Testis (tissue), 2 donors: ENCODE measurements around the gene MAP4K4.

Experiments used
- POLR2A ChIP-seq: fragments of 450-650 bp; IDR thresholded peaks from one replicate; pipeline ENCODE4 v1.6.1; 2017; ENCODE audit warnings: antibody characterized with exemption, mild to moderate bottlenecking, moderate library complexity
- TF ChIP-seq, protein P1 (sequence below), 3 experiments: fragments of 450-650 bp in 2 of 3; fragments of 200-600 bp in 1 of 3; sonication (generic) in 1 of 3; IDR thresholded peaks; one replicate each; pipeline ENCODE4 v1.5.1; 2016 to 2019; ENCODE audit warnings: antibody characterized with exemption in 3 of 3, mild to moderate bottlenecking in 2 of 3, moderate library complexity in 1 of 3

DNA sequence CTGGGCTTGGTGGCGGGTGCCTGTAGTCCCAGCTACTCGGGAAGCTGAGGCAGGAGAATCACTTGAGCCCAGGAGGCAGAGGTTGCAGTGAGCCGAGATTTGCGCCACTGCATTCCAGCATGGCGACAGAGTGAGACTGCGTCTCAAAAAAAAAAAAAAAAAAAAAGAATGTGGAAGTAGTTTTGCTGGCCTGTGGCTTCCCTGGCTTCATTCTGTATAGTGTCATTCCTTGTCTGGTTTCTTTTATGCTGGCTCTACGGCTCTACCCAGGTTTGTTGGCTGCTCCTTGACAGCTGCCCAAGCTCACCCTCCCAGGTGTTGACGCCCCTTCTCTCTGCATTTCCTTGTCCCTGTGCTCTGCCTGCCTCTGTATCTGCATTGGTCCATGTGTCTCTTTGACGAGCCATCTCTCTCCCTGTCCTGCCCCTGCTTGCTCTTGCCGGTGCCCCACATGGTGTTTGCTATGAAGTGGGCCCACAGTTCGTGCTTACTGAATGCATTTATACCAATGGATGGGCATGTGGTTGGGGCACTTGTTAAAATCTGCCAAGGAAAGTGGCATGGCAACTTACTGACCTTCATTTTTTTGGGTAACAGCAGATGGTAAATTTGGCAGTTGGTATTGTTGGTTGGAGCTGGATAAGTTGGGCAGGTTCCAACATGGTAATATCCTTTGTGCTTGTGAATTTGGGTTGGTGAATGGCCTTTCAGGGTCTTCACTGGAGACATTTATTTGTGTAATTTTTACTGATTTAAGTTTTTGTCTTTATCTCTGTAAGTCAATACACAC is 113.9 kb downstream of the MAP4K4 start:
- TF ChIP-seq, protein P1, sequence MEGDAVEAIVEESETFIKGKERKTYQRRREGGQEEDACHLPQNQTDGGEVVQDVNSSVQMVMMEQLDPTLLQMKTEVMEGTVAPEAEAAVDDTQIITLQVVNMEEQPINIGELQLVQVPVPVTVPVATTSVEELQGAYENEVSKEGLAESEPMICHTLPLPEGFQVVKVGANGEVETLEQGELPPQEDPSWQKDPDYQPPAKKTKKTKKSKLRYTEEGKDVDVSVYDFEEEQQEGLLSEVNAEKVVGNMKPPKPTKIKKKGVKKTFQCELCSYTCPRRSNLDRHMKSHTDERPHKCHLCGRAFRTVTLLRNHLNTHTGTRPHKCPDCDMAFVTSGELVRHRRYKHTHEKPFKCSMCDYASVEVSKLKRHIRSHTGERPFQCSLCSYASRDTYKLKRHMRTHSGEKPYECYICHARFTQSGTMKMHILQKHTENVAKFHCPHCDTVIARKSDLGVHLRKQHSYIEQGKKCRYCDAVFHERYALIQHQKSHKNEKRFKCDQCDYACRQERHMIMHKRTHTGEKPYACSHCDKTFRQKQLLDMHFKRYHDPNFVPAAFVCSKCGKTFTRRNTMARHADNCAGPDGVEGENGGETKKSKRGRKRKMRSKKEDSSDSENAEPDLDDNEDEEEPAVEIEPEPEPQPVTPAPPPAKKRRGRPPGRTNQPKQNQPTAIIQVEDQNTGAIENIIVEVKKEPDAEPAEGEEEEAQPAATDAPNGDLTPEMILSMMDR (IDR thresholded peaks at IDR 0.05), result no peak
- TF ChIP-seq POLR2A, result no peak
